K562 (cell line): Measurements from ENCODE around the gene UBE3D. TPM values are rescaled to one million over a fixed set of nuclear protein-coding genes. Genes with fewer than 3 reads are reported as not detected.

ENCODE experiments used
- ATAC-seq: fragments of 200-7000 bp; cut with Tn5 transposase; 3 replicates; pipeline ENCODE4 v1.9.1; 2020; ENCODE audit warnings: moderate library complexity
- BruUV-seq: library from RNA; stranded (reverse); fragments of 400-500 nt; replicated peaks from 2 replicates; lab custom pipeline; 2021; lab: Mats Ljungman, UMichigan
- CTCF ChIA-PET: fragments of 300-600 bp; formaldehyde crosslinking; extraction: SDS; loops from one replicate; lab custom pipeline; 2021; ENCODE audit warnings: low intra/inter-chr PET ratio; lab: Yijun Ruan, JAX
- POLR2A ChIA-PET: fragments of 300-600, 350-650 bp; sonication (Branson Sonifier 250); formaldehyde crosslinking; extraction: SDS; loops from one replicate; lab custom pipeline; 2021; ENCODE audit warnings: antibody characterized with exemption, inconsistent platforms; lab: Yijun Ruan, JAX
- DNase-seq, 4 experiments: peaks; one replicate each; pipeline versions ENCODE4 v3.0.0 to v3.0.0-alpha.2; 2011 to 2018; ENCODE audit warnings: low spot score in 3 of 4, mixed read lengths in 3 of 4; ENCODE audit errors: extremely low read depth in 1 of 4
- FAIRE-seq: peaks from 2 replicates; lab custom pipeline; 2011; peaks lifted over from hg19 to GRCh38; lab: Jason Lieb, UNC
- H2AFZ ChIP-seq: 2 replicates; pipeline ENCODE4 v1.6.0; 2011; ENCODE audit warnings: low read depth, low read length, control low read depth, inconsistent platforms
- H3K27ac ChIP-seq: fragments of 200-600 bp; 3 replicates; pipeline ENCODE4 v1.8.0; 2011; ENCODE audit warnings: low read depth, mild to moderate bottlenecking, control low read depth, inconsistent platforms, low read length, moderate library complexity, mixed read lengths; ENCODE audit errors: extremely low read depth
- H3K27me3 ChIP-seq, 2 experiments: fragments of 300-600 bp in 1 of 2; 2 replicates in 1 of 2; 3 replicates in 1 of 2; pipeline versions ENCODE4 v1.6.0 to v1.8.0; 2011; ENCODE audit warnings: inconsistent platforms in 2 of 2, low read length in 2 of 2, mild to moderate bottlenecking in 1 of 2, mixed read lengths in 1 of 2, moderate library complexity in 1 of 2; ENCODE audit not compliant: control insufficient read depth in 2 of 2, insufficient read depth in 2 of 2
- H3K36me3 ChIP-seq: fragments of 300-600 bp; 3 replicates; pipeline ENCODE4 v1.8.0; 2011; ENCODE audit warnings: mild to moderate bottlenecking, low read length, inconsistent platforms; ENCODE audit not compliant: control insufficient read depth, insufficient read depth
- H3K4me1 ChIP-seq, 2 experiments: fragments of 200-600 bp in 1 of 2; replicated peaks in 1 of 2; 2 replicates in 1 of 2; 3 replicates in 1 of 2; pipeline versions ENCODE4 v1.5.1 to v1.8.0; 2011; ENCODE audit warnings: inconsistent platforms in 2 of 2, low read length in 2 of 2, mild to moderate bottlenecking in 1 of 2, mixed read lengths in 1 of 2, moderate library complexity in 1 of 2; ENCODE audit not compliant: control insufficient read depth in 2 of 2, insufficient read depth in 2 of 2
- H3K4me2 ChIP-seq: 2 replicates; pipeline ENCODE4 v1.6.1; 2011; ENCODE audit warnings: low read length, control low read depth, inconsistent platforms, mixed read lengths; ENCODE audit not compliant: insufficient read depth
- H3K4me3 ChIP-seq: fragments of 200-600 bp; sonication (generic), shearing (Covaris generic); 2 replicates; pipeline ENCODE4 v1.5.1; 2016; ENCODE audit warnings: control low read depth, inconsistent platforms
- H3K79me2 ChIP-seq: fragments of 200-600 bp; 3 replicates; pipeline ENCODE4 v1.8.0; 2011; ENCODE audit warnings: low read length, inconsistent platforms; ENCODE audit not compliant: control insufficient read depth, insufficient read depth
- H3K9ac ChIP-seq, 2 experiments: 2 replicates each; pipeline versions ENCODE4 v1.6.0 to v1.6.1; 2011; ENCODE audit warnings: low read depth in 2 of 2, low read length in 2 of 2, control low read depth in 1 of 2, inconsistent platforms in 1 of 2, mild to moderate bottlenecking in 1 of 2, mixed read lengths in 1 of 2; ENCODE audit not compliant: insufficient read depth in 1 of 2
- H3K9me1 ChIP-seq: one replicate; pipeline ENCODE4 v1.6.0; 2011; ENCODE audit warnings: inconsistent platforms, mild to moderate bottlenecking, low read length, moderate library complexity; ENCODE audit not compliant: control insufficient read depth, insufficient read depth
- H3K9me3 ChIP-seq: replicated peaks from 2 replicates; pipeline ENCODE4 v1.5.1; 2011; ENCODE audit warnings: low read depth, low read length, inconsistent platforms; ENCODE audit not compliant: control insufficient read depth, insufficient read depth
- H4K20me1 ChIP-seq: replicated peaks from 2 replicates; pipeline ENCODE4 v1.6.1; 2011; ENCODE audit warnings: low read length, inconsistent platforms, mixed read lengths; ENCODE audit not compliant: control insufficient read depth, insufficient read depth
- CBFA2T3 ChIP-seq: fragments of 450-650 bp; IDR thresholded peaks from 2 replicates; pipeline ENCODE4 v1.6.1; 2017
- E2F3 ChIP-seq: fragments of 250-450 bp; sonication (Bioruptor Pico); IDR thresholded peaks from 2 replicates; pipeline ENCODE4 v1.4.0; 2020; ENCODE audit warnings: mild to moderate bottlenecking
- EP300 ChIP-seq: IDR thresholded peaks from 2 replicates; pipeline ENCODE4 v1.6.1; 2012; ENCODE audit warnings: low read length, improper control_type of control experiment
- KDM1A ChIP-seq, 2 experiments: fragments of 450-650 bp; IDR thresholded peaks; 2 replicates each; pipeline ENCODE4 v1.6.1; 2016; ENCODE audit warnings: mild to moderate bottlenecking in 2 of 2
- RAD21 ChIP-seq, 2 experiments: fragments of 250-450 bp in 1 of 2; fragments of 450-650 bp in 1 of 2; sonication (Bioruptor Pico) in 1 of 2; formaldehyde crosslinking in 1 of 2; IDR thresholded peaks in 1 of 2; conservative IDR thresholded peaks in 1 of 2; 2 replicates each; pipeline versions ENCODE4 v1.4.0 to v1.8.0; 2020 to 2022; ENCODE audit warnings: mild to moderate bottlenecking in 2 of 2, moderate library complexity in 1 of 2
- RCOR1 ChIP-seq, 2 experiments: IDR thresholded peaks; 2 replicates each; pipeline ENCODE4 v1.6.1; 2012; ENCODE audit warnings: low read depth in 2 of 2, low read length in 2 of 2, borderline replicate concordance in 1 of 2, improper control_type of control experiment in 1 of 2
- SREBF2 ChIP-seq: sonication (generic); formaldehyde crosslinking; IDR thresholded peaks from 2 replicates; pipeline ENCODE4 v1.4.0; 2020; ENCODE audit warnings: mild to moderate bottlenecking, missing genetic modification reagents
- TAF9B ChIP-seq: fragments of 450-650 bp; IDR thresholded peaks from 2 replicates; pipeline ENCODE4 v1.6.1; 2018; ENCODE audit warnings: mild to moderate bottlenecking; ENCODE audit not compliant: partially characterized antibody
- ZNF263 ChIP-seq: sonication (generic); formaldehyde crosslinking; IDR thresholded peaks from 2 replicates; pipeline ENCODE4 v1.8.0; 2022; ENCODE audit warnings: mild to moderate bottlenecking, missing genetic modification reagents, borderline replicate concordance
- ZNF696 ChIP-seq: fragments of 250-450 bp; sonication (Bioruptor Pico); conservative IDR thresholded peaks from 2 replicates; pipeline ENCODE4 v1.4.0; 2020; ENCODE audit warnings: mild to moderate bottlenecking, moderate library complexity
- WGBS: fragments of 100-300 bp; shearing (Covaris generic); methylation state at CpG from one replicate; pipeline ENCODE4 v1.1.6; 2016; ENCODE audit warnings: low coverage, mixed read lengths; ENCODE audit not compliant: insufficient coverage; ENCODE audit errors: missing lambda C conversion rate; 5-methylcytosine and 5-hydroxymethylcytosine counted together
- in situ Hi-C: fragments of 300-500 bp; cut with MboI; formaldehyde crosslinking; loops from 4 replicates; pipeline ENCODE4 v1.15.0; 2018; ENCODE audit warnings: inconsistent platforms, mixed read lengths
- intact Hi-C: fragments of 100-400 bp; cut with micrococcal nuclease; formaldehyde crosslinking; loops from 2 replicates; pipeline ENCODE4 v1.14.2; 2022
- polyA plus RNA-seq, 8 experiments: library from polyadenylated mRNA; depleted of rRNA in 4 of 8; stranded (reverse) in 5 of 8; unstranded in 3 of 8; fragments of >200 nt; fragmentation: Nextera tagmentation in 2 of 8; fragmentation: Illumina TruSeq in 1 of 8; extraction: Ambion mirVana in 2 of 8; extraction: Trizol in 1 of 8; gene quantifications; 2 replicates each; pipeline versions ENCODE4 v1.2.1 to v1.2.3, GENCODE V29; 2011 to 2014; ENCODE audit warnings: inconsistent platforms in 1 of 8, missing spikeins in 1 of 8
- total RNA-seq, 7 experiments: library from RNA; depleted of rRNA in 6 of 7; stranded (reverse); fragments of >200 nt in 6 of 7; fragmentation: Illumina TruSeq in 2 of 7; extraction: Trizol in 2 of 7; gene quantifications; 2 replicates each; pipeline versions ENCODE4 v1.2.1 to v1.2.3, GENCODE V29; 2011 to 2021; ENCODE audit warnings: low replicate concordance in 1 of 7
- TF ChIP-seq, protein P1 (sequence below), 2 experiments: IDR thresholded peaks in 1 of 2; conservative IDR thresholded peaks in 1 of 2; 2 replicates each; pipeline ENCODE4 v1.6.1; 2016; ENCODE audit warnings: low read depth in 2 of 2, mild to moderate bottlenecking in 1 of 2, missing compliant biosample characterization in 1 of 2, missing genetic modification characterization in 1 of 2, moderate library complexity in 1 of 2
- TF ChIP-seq, protein P2 (sequence below): fragments of 450-650 bp; IDR thresholded peaks from 2 replicates; pipeline ENCODE4 v1.6.1; 2016
- TF ChIP-seq, protein P3 (sequence below), 2 experiments: fragments of 450-650 bp; IDR thresholded peaks; 2 replicates each; pipeline ENCODE4 v1.6.1; 2016
- TF ChIP-seq, protein P4 (sequence below), 2 experiments: IDR thresholded peaks; 2 replicates each; pipeline ENCODE4 v1.6.1; 2011; ENCODE audit warnings: borderline replicate concordance in 1 of 2, control low read depth in 1 of 2, low read depth in 1 of 2, low read length in 1 of 2, mild to moderate bottlenecking in 1 of 2, mixed read lengths in 1 of 2, moderate library complexity in 1 of 2; ENCODE audit not compliant: insufficient read depth in 1 of 2, insufficient read length in 1 of 2, poor library complexity in 1 of 2, severe bottlenecking in 1 of 2; ENCODE audit errors: extremely low read depth in 1 of 2

Gene UBE3D
- total and polyA plus RNA-seq, 9 of the 15 experiments (the other 6 are each of a cell fraction or from before 2014, with no cell fraction given) = 9.4 to 17.6 (median 11.9) TPM

DNA sequence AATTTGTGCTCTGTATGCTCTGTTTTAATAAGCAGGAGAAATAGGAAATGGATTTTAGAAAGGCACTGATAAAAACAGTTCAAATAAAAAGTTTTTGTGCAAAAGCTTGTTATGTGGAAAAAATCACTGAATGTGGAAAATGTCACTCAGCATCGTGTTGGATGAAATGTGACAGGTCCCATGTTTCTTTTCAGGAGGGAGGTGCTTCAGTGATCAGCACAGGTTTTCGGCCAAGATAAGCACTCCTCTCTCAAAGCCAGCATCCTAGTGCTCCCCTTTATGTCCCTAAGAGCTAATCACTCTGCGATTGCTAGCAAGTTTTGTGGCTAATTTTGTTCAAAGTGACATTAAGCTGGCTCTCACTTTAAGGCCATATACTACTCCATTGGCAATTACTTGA lies 12.0 kb downstream of the UBE3D start:
- Histone ChIP-seq H3K4me1 (no peaks in the 10 kb centered on the region; a peak in 2 of 5 replicates), H3K27me3 (no peaks in the 10 kb centered on the region), H3K4me2 (no peak overlapping the region), H3K27ac (no peak overlapping the region), H3K4me3 (no peak overlapping the region), H3K9ac (no peak overlapping the region), H3K9me1 (no peaks in the 10 kb centered on the region), H4K20me1 (no peaks in the 10 kb centered on the region), H3K9me3 (no peaks in the 10 kb centered on the region), H3K36me3 (peaks cover 55% of the 10 kb centered on the region; the same call in 2 of the 3 replicates), H2AFZ (no peak overlapping the region), H3K79me2 (no peaks in the 10 kb centered on the region)
- POLR2A ChIA-PET = interaction anchor here (0.7 to 1.5 kb wide), 2 partner anchors 12 to 800 kb away, joined by 4 to 7 read pairs; partner anchors contain the start of gene UBE3D
- in situ Hi-C loops (loop anchor here (10.0 to 25.0 kb wide), 2 partner anchors 309 to 466 kb away; no protein-coding TSS in a partner anchor), intact Hi-C loops (loop anchor here (2.0 to 10.0 kb wide), 6 partner anchors 169 to 801 kb away; no protein-coding TSS in a partner anchor)
- FAIRE-seq = no peak
- peak; percentile 71 for ATAC-seq
- DNase-seq = peak in 3 of 4 experiments; percentile 20 to 60 (median 57)
- 12% methylated on average over 3 of the region's 3 CpGs for WGBS
- no TSS peak for BruUV-seq
- CTCF ChIA-PET = no interaction called here
- TF ChIP-seq TAF9B (no peak), EP300 (peak; percentile 28; the same call in 1 of the 2 replicates), RAD21 (CRISPR knock-in tag; conservative IDR thresholded peaks at IDR 0.05 in 1 of 2, IDR thresholded peaks at IDR 0.05 in 1 of 2) (peak in 1 of 2 experiments; percentile 37; a peak in 1 of 4 replicates), SREBF2 (CRISPR knock-in tag) (no peak), E2F3 (CRISPR knock-in tag) (no peak), KDM1A (IDR thresholded peaks at IDR 0.05) (peak; percentile 31 to 54; a peak in 2 of 4 replicates), ZNF263 (CRISPR knock-in tag) (peak; percentile 89), ZNF696 (no peak), RCOR1 (IDR thresholded peaks at IDR 0.05; ENCODE audit: borderline replicate concordance in 1 of 2, low read depth in 2 of 2, low read length in 2 of 2) (peak in 1 of 2 experiments; percentile 77; a peak in 1 of 4 replicates), CBFA2T3 (peak; percentile 70)
- TF ChIP-seq, protein P1, sequence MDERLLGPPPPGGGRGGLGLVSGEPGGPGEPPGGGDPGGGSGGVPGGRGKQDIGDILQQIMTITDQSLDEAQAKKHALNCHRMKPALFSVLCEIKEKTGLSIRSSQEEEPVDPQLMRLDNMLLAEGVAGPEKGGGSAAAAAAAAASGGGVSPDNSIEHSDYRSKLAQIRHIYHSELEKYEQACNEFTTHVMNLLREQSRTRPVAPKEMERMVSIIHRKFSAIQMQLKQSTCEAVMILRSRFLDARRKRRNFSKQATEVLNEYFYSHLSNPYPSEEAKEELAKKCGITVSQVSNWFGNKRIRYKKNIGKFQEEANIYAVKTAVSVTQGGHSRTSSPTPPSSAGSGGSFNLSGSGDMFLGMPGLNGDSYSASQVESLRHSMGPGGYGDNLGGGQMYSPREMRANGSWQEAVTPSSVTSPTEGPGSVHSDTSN (CRISPR knock-in tag; IDR thresholded peaks at IDR 0.05; ENCODE audit: low read depth) = no peak
- TF ChIP-seq, protein P1 (tag; conservative IDR thresholded peaks at IDR 0.05; ENCODE audit: low read depth) = peak; percentile 63
- TF ChIP-seq, protein P2, sequence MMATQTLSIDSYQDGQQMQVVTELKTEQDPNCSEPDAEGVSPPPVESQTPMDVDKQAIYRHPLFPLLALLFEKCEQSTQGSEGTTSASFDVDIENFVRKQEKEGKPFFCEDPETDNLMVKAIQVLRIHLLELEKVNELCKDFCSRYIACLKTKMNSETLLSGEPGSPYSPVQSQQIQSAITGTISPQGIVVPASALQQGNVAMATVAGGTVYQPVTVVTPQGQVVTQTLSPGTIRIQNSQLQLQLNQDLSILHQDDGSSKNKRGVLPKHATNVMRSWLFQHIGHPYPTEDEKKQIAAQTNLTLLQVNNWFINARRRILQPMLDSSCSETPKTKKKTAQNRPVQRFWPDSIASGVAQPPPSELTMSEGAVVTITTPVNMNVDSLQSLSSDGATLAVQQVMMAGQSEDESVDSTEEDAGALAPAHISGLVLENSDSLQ = peak; percentile 56; the same call in 1 of the 2 replicates
- TF ChIP-seq, protein P3, sequence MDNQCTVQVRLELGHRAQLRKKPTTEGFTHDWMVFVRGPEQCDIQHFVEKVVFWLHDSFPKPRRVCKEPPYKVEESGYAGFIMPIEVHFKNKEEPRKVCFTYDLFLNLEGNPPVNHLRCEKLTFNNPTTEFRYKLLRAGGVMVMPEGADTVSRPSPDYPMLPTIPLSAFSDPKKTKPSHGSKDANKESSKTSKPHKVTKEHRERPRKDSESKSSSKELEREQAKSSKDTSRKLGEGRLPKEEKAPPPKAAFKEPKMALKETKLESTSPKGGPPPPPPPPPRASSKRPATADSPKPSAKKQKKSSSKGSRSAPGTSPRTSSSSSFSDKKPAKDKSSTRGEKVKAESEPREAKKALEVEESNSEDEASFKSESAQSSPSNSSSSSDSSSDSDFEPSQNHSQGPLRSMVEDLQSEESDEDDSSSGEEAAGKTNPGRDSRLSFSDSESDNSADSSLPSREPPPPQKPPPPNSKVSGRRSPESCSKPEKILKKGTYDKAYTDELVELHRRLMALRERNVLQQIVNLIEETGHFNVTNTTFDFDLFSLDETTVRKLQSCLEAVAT (IDR thresholded peaks at IDR 0.05) = no peak
- TF ChIP-seq, protein P4, sequence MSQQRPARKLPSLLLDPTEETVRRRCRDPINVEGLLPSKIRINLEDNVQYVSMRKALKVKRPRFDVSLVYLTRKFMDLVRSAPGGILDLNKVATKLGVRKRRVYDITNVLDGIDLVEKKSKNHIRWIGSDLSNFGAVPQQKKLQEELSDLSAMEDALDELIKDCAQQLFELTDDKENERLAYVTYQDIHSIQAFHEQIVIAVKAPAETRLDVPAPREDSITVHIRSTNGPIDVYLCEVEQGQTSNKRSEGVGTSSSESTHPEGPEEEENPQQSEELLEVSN (IDR thresholded peaks at IDR 0.05; ENCODE audit: borderline replicate concordance in 1 of 2, extremely low read depth in 1 of 2, insufficient read depth in 1 of 2, insufficient read length in 1 of 2, low read depth in 1 of 2, low read length in 1 of 2, poor library complexity in 1 of 2, severe bottlenecking in 1 of 2) = no peak
